ENCODE data around the gene TNFRSF4. TPM values are rescaled to one million over a fixed set of nuclear protein-coding genes. Genes with fewer than 3 reads are reported as not detected.
A peak's percentile ranks its signal among the peaks of the same experiment; 100 is the strongest.

Gene TNFRSF4
- total RNA-seq, 1 donor from 2014 or later, result 441 TPM

GRCh38 chr1:1235016-1235744 lies 21.2 kb upstream of the TNFRSF4 start:
- Mint-ChIP-seq H3K4me1 (ENCODE audit: low read depth) (peaks cover 14% of the 10 kb centered on the region), H3K27ac (no peak overlapping the region), H3K27me3 (ENCODE audit: low read depth) (no peaks in the 10 kb centered on the region), H3K4me3 (ENCODE audit: low read depth) (no peak overlapping the region), H3K36me3 (ENCODE audit: low read depth) (peaks cover 28% of the 10 kb centered on the region), H3K9me3 (no peaks in the 10 kb centered on the region)
- intact Hi-C loops (cut with micrococcal nuclease), result no loop called here
- DNase-seq (ENCODE audit: low spot score), result no peak

DNA sequence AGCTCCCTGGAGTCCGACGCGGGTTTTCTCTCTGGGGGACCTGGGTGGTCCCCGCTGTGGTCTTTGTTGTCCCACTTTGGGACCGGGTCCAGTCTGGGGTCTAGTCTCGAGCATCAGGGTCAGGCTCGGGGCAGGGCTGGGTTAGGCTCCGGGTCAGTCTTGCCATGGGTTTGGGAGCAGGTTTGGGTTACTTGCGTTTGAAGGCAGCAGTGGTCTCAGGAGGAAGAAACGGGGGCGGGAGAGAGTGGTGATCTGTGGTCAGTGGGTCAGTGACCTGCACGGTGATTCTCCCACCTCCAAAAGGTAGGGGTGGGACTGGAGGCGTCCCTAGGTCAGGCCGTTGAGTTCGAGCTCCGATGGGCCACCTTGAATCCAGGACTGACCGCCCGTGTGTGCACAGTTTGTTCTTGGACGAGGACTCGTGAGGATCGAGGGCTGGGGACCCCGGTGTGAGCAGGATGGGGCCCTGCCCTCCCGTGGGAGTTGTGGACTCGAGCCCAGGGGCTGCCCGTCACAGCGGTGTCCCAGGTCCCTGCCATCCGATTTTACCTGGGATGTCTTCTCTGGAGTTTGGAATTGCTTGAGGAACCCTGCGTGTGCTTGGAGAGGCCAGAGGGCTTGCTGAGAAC lies 20.3 kb upstream of the TNFRSF4 start:
- Mint-ChIP-seq H3K9me3 (no peaks in the 10 kb centered on the region), H3K27ac (peak overlapping the region; percentile 49), H3K4me3 (ENCODE audit: low read depth) (peak overlapping the region; percentile 78), H3K36me3 (ENCODE audit: low read depth) (peaks cover 37% of the 10 kb centered on the region), H3K27me3 (ENCODE audit: low read depth) (no peaks in the 10 kb centered on the region), H3K4me1 (ENCODE audit: low read depth) (peaks cover 23% of the 10 kb centered on the region)
- intact Hi-C loops (cut with micrococcal nuclease), result loop anchor here (5.0 kb wide), 1 partner anchor 38 kb away; the partner anchor contains the start of gene UBE2J2
- no peak for DNase-seq (ENCODE audit: low spot score)

DNA sequence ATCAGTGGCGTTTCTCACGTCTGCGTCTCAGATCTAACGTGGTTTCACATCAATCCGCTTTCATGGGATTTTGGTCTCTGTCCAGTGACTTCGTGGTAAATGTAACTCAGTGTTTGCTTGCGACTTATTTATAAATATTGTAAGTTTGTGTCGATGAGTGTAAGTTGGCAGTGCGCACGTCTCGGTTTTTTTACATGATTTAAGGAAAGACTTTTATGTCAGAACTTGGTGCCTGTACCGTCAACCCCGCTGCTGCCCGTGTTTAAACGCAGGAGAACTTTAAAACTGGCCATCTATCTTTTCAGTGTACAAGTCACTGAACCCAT lies 19.6 kb upstream of the TNFRSF4 start:
- DNase-seq (ENCODE audit: low spot score), result no peak
- Mint-ChIP-seq H3K9me3 (no peaks in the 10 kb centered on the region), H3K27ac (peak overlapping the region; percentile 79), H3K4me3 (ENCODE audit: low read depth) (peak overlapping the region; percentile 78), H3K27me3 (ENCODE audit: low read depth) (no peaks in the 10 kb centered on the region), H3K4me1 (ENCODE audit: low read depth) (peaks cover 23% of the 10 kb centered on the region), H3K36me3 (ENCODE audit: low read depth) (peaks cover 44% of the 10 kb centered on the region)
- intact Hi-C loops (cut with micrococcal nuclease), result loop anchor here (5.0 kb wide), 1 partner anchor 39 kb away; the partner anchor contains the start of gene UBE2J2

- H3K9me3 Mint-ChIP-seq, result no peaks in the 10 kb centered on the region
- H3K27me3 Mint-ChIP-seq (ENCODE audit: low read depth), result no peaks in the 10 kb centered on the region
- peaks cover 46% of the 10 kb centered on the region for H3K36me3 Mint-ChIP-seq (ENCODE audit: low read depth)
- intact Hi-C loops (cut with micrococcal nuclease), result loop anchor here (5.0 kb wide), 1 partner anchor 39 kb away; the partner anchor contains the start of gene UBE2J2
- H3K4me1 Mint-ChIP-seq (ENCODE audit: low read depth), result peaks cover 23% of the 10 kb centered on the region
- peak overlapping the region; percentile 79 for H3K27ac Mint-ChIP-seq
- no peak for DNase-seq (ENCODE audit: low spot score)
- H3K4me3 Mint-ChIP-seq (ENCODE audit: low read depth), result peak overlapping the region; percentile 78
Observed at GRCh38 chr1:1232796-1233566, 19.0 kb upstream of the TNFRSF4 start.

- intact Hi-C loops (cut with micrococcal nuclease), result loop anchor here (5.0 kb wide), 1 partner anchor 40 kb away; the partner anchor contains the start of gene UBE2J2
- DNase-seq (ENCODE audit: low spot score), result no peak
- Mint-ChIP-seq H3K27ac (peak within 1 kb of the TSS; percentile 81), H3K27me3 (ENCODE audit: low read depth) (no peaks in the 10 kb centered on the region), H3K9me3 (no peaks in the 10 kb centered on the region), H3K4me3 (ENCODE audit: low read depth) (peak within 1 kb of the TSS; percentile 92), H3K4me1 (ENCODE audit: low read depth) (peaks cover 23% of the 10 kb centered on the region), H3K36me3 (ENCODE audit: low read depth) (peaks cover 49% of the 10 kb centered on the region)
Observed at GRCh38 chr1:1232208-1232795, 18.3 kb upstream of the TNFRSF4 start, which contains the start of gene B3GALT6. Gene B3GALT6 (plus strand): TSS chr1:1232237. CDS start chr1:1232279, 42 bp downstream.

GRCh38 chr1:1231400-1232207 lies 17.7 kb upstream of the TNFRSF4 start, which contains the start of gene SDF4:
Gene SDF4 (minus strand): TSS chr1:1232001. CDS start chr1:1228772, 3,229 bp downstream.
- Mint-ChIP-seq H3K27me3 (ENCODE audit: low read depth) (no peaks in the 10 kb centered on the region), H3K4me1 (ENCODE audit: low read depth) (peaks cover 23% of the 10 kb centered on the region), H3K9me3 (no peaks in the 10 kb centered on the region), H3K27ac (peak within 1 kb of the TSS; percentile 81), H3K36me3 (ENCODE audit: low read depth) (peaks cover 49% of the 10 kb centered on the region), H3K4me3 (ENCODE audit: low read depth) (peak within 1 kb of the TSS; percentile 92)
- peak; percentile 97 for DNase-seq (ENCODE audit: low spot score)
- intact Hi-C loops (cut with micrococcal nuclease), result loop anchor here (2.0 to 5.0 kb wide), 2 partner anchors 17 to 41 kb away; partner anchors contain the start of genes TNFRSF4 and UBE2J2

DNA sequence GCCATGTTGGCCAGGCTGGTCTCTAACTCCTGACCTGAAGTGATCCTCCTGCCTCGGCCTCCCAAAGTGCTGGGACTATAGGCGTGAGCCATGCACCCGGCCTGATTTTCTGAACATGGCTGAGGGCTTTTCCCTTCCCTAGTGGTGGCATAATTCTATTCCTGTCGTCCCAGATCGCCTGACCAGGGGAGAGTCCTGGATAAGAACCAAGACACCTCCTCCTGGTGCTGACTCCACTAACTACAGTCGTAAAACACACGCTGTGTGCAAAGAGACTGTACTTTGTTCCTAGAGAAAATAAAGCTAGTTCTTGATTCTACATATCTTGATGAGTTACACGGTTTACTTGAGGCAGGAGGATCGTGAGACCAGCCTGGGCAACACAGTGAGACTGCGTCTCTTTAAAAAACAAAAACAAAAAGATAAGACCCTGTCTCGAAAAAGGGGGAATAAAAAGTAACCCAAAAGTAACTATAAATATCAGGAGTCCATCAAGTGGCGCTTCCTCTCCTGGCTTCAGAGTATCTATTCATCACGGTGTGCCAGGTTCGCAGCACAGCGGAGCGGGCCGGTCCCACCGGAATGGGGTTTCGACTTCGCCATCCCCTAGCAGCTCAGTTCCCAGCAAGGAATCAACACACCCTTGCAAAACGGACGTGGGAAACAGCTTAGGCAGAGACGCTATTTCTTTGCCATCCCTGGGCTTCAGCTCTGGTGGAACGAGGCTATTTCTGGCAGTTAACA lies 16.9 kb upstream of the TNFRSF4 start:
- Mint-ChIP-seq H3K4me3 (ENCODE audit: low read depth) (peak overlapping the region; percentile 92), H3K27ac (peak overlapping the region; percentile 81), H3K4me1 (ENCODE audit: low read depth) (peaks cover 23% of the 10 kb centered on the region), H3K36me3 (ENCODE audit: low read depth) (peaks cover 57% of the 10 kb centered on the region), H3K27me3 (ENCODE audit: low read depth) (no peaks in the 10 kb centered on the region), H3K9me3 (no peaks in the 10 kb centered on the region)
- intact Hi-C loops (cut with micrococcal nuclease), result loop anchor here (1.0 to 5.0 kb wide), 3 partner anchors 16 to 109 kb away; partner anchors contain the start of genes TNFRSF4 and UBE2J2
- no peak for DNase-seq (ENCODE audit: low spot score)

DNA sequence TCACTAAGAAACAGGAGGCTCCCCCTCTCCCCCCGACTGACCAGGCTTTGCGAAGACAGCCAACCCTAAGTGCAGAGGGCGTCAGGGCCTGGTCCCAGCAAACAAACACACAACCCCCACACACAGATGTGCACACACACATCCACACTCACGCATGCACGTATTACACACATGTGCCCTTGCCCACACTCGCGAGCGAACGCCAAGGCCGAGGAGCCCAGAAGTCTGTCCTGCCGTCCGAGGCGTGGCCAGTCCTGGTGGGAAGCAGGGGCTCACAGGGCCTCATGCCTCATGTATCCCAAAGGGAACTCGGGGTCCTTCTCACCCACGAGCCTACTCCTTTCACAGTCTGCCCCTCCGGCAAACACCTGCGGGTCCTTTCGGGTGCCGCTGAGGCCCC lies 15.8 kb upstream of the TNFRSF4 start:
- peaks cover 60% of the 10 kb centered on the region for H3K36me3 Mint-ChIP-seq (ENCODE audit: low read depth)
- intact Hi-C loops (cut with micrococcal nuclease), result loop anchor here (1.0 to 5.0 kb wide), 3 partner anchors 15 to 107 kb away; partner anchors contain the start of genes TNFRSF4 and UBE2J2
- DNase-seq (ENCODE audit: low spot score), result no peak
- no peaks in the 10 kb centered on the region for H3K9me3 Mint-ChIP-seq
- peak overlapping the region; percentile 57 for H3K27ac Mint-ChIP-seq
- H3K27me3 Mint-ChIP-seq (ENCODE audit: low read depth), result no peaks in the 10 kb centered on the region
- peak overlapping the region; percentile 92 for H3K4me3 Mint-ChIP-seq (ENCODE audit: low read depth)
- H3K4me1 Mint-ChIP-seq (ENCODE audit: low read depth), result peaks cover 26% of the 10 kb centered on the region

GRCh38 chr1:1228596-1229321 lies 14.8 kb upstream of the TNFRSF4 start:
- H3K4me1 Mint-ChIP-seq (ENCODE audit: low read depth), result peaks cover 22% of the 10 kb centered on the region
- H3K36me3 Mint-ChIP-seq (ENCODE audit: low read depth), result peaks cover 56% of the 10 kb centered on the region
- H3K4me3 Mint-ChIP-seq (ENCODE audit: low read depth), result no peak overlapping the region
- no peaks in the 10 kb centered on the region for H3K27me3 Mint-ChIP-seq (ENCODE audit: low read depth)
- no peak overlapping the region for H3K27ac Mint-ChIP-seq
- no peak for DNase-seq (ENCODE audit: low spot score)
- intact Hi-C loops (cut with micrococcal nuclease), result no loop called here
- no peaks in the 10 kb centered on the region for H3K9me3 Mint-ChIP-seq

DNA sequence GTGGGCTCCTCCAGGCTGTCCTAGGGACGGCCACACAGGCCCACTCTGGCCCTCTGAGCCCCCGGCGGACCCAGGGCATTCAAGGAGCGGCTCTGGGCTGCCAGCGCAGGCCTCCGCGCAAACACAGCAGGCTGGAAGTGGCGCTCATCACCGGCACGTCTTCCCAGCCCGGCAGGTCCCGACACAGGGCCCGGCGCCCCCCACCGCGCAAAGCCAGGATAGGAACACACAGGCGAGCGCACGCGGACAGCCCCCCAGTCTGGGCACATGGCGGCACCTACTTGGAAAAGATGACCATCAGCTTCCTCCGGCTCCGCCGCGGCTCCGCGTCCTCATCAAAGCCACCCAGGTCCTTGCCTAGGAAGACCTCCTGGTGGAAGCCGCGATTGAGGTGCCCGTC lies 14.2 kb upstream of the TNFRSF4 start:
- intact Hi-C loops (cut with micrococcal nuclease), result no loop called here
- no peak overlapping the region for H3K4me3 Mint-ChIP-seq (ENCODE audit: low read depth)
- peaks cover 18% of the 10 kb centered on the region for H3K4me1 Mint-ChIP-seq (ENCODE audit: low read depth)
- H3K27ac Mint-ChIP-seq, result no peak overlapping the region
- H3K9me3 Mint-ChIP-seq, result no peaks in the 10 kb centered on the region
- peaks cover 54% of the 10 kb centered on the region for H3K36me3 Mint-ChIP-seq (ENCODE audit: low read depth)
- DNase-seq (ENCODE audit: low spot score), result no peak
- H3K27me3 Mint-ChIP-seq (ENCODE audit: low read depth), result no peaks in the 10 kb centered on the region

DNA sequence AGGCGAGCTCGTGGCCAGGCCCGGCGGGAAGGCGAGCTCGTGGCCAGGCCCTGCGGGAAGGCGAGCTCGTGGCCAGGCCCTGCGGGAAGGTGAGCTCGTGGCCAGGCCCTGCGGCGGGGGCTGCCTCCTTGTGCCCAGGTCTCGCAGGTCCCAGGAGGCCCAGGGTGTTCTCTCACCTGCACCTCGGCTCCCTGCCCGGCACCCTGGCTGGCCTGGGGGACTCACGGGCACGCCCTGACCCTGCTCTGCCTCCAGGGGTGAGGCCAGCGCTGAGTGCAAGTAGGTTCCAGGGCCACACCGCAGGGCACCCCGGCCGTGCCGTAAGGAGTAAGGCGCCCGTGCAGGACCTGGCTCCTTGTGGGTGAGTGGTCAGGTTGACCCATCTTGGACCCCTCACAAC lies 13.4 kb upstream of the TNFRSF4 start:
- Mint-ChIP-seq H3K27me3 (ENCODE audit: low read depth) (no peaks in the 10 kb centered on the region), H3K4me3 (ENCODE audit: low read depth) (no peak overlapping the region), H3K27ac (no peak overlapping the region), H3K36me3 (ENCODE audit: low read depth) (peaks cover 62% of the 10 kb centered on the region), H3K9me3 (no peaks in the 10 kb centered on the region), H3K4me1 (ENCODE audit: low read depth) (peaks cover 18% of the 10 kb centered on the region)
- intact Hi-C loops (cut with micrococcal nuclease), result no loop called here
- DNase-seq (ENCODE audit: low spot score), result no peak

Data from activated T-helper 2 cell treated with anti-CD3 and anti-CD28 coated beads, Interferon-gamma antibody, Interleukin-2, Interleukin-4, amounts not matched to agents 10 μg/mL and 5 μg/mL and 100 μg/mL, durations not matched to agents 14 hours and 24 hours and 36 hours (primary cell).